ENCODE measurements around the gene EREG. TPM values are rescaled to one million over a fixed set of nuclear protein-coding genes. Genes with fewer than 3 reads are reported as not detected.

EREG gene
- total RNA-seq, 1 experiment from 2014 or later = 0.46 TPM

- peaks cover 12% of the 10 kb centered on the region for H3K4me1 ChIP-seq (replicated peaks; ENCODE audit: insufficient read depth)
- no peak overlapping the region for H3K4me2 ChIP-seq
Measured at GRCh38 chr4:74324262-74324661, 40.7 kb upstream of the EREG start.

GRCh38 chr4:74325886-74326285 lies 39.1 kb upstream of the EREG start:
- Histone ChIP-seq H4K20me1 (ENCODE audit: insufficient read depth) (no peaks in the 10 kb centered on the region), H3K9me2 (ENCODE audit: insufficient read depth) (no peaks in the 10 kb centered on the region; the same call in 1 of the 2 replicates), H2AFZ (no peak overlapping the region), H3K4me3 (no peak overlapping the region), H3K36me3 (ENCODE audit: low read depth) (no peaks in the 10 kb centered on the region), H3F3A (ENCODE audit: insufficient read depth, low read depth) (no peaks in the 10 kb centered on the region), H3K27me3 (ENCODE audit: insufficient read depth, low read depth) (no peaks in the 10 kb centered on the region), H3K9me3 (ENCODE audit: insufficient read depth, low read depth) (no peaks in the 10 kb centered on the region), H3K27ac (no peak overlapping the region), H3K4me2 (no peak overlapping the region), H3K79me2 (ENCODE audit: low read depth) (no peaks in the 10 kb centered on the region), H3K4me1 (replicated peaks; ENCODE audit: insufficient read depth) (peaks cover 4% of the 10 kb centered on the region)
- POLR2A ChIA-PET (ENCODE audit: unreplicated experiment) = no interaction called here
- no TSS peak for BruUV-seq (replicated peaks)
- TF ChIP-seq CTCF (conservative IDR thresholded peaks at IDR 0.05) (no peak), EZH2 (IDR thresholded peaks at IDR 0.05; ENCODE audit: low read depth) (no peak)
- CTCF ChIA-PET = no interaction called here
- intact Hi-C loops (cut with micrococcal nuclease; ENCODE audit: unreplicated experiment) = no loop called here
- DNase-seq = no peak

More at GRCh38 chr4:74324262-74324661, 40.7 kb upstream of the EREG start:
- no peaks in the 10 kb centered on the region; the same call in 1 of the 2 replicates for H3K9me2 ChIP-seq (ENCODE audit: insufficient read depth)
- CTCF ChIA-PET = interaction anchor here (0.6 kb wide), 1 partner anchor 227 kb away, joined by 6 read pairs; no protein-coding TSS in a partner anchor
- BruUV-seq (replicated peaks) = no TSS peak
- H3K36me3 ChIP-seq (ENCODE audit: low read depth) = no peaks in the 10 kb centered on the region
- intact Hi-C loops (cut with micrococcal nuclease; ENCODE audit: unreplicated experiment) = loop anchor here (5.0 kb wide), 2 partner anchors 123 to 548 kb away; partner anchors contain the start of gene AREG
- H3K79me2 ChIP-seq (ENCODE audit: low read depth) = no peaks in the 10 kb centered on the region
- H3K9me3 ChIP-seq (ENCODE audit: insufficient read depth, low read depth) = no peaks in the 10 kb centered on the region
- no peak for TF ChIP-seq CTCF (conservative IDR thresholded peaks at IDR 0.05)
- no peak for TF ChIP-seq EZH2 (IDR thresholded peaks at IDR 0.05; ENCODE audit: low read depth)
- no peak overlapping the region for H3K27ac ChIP-seq
- no peak overlapping the region for H3K4me3 ChIP-seq
- H4K20me1 ChIP-seq (ENCODE audit: insufficient read depth) = no peaks in the 10 kb centered on the region
- no peak overlapping the region for H2AFZ ChIP-seq
- H3F3A ChIP-seq (ENCODE audit: insufficient read depth, low read depth) = no peaks in the 10 kb centered on the region
- POLR2A ChIA-PET (ENCODE audit: unreplicated experiment) = no interaction called here
- no peaks in the 10 kb centered on the region for H3K27me3 ChIP-seq (ENCODE audit: insufficient read depth, low read depth)
- no peak for DNase-seq

- BruUV-seq (replicated peaks) = no TSS peak
- no peak for DNase-seq
Measured at GRCh38 chr4:74327762-74328161, 37.2 kb upstream of the EREG start.

More at GRCh38 chr4:74327762-74328161, 37.2 kb upstream of the EREG start:
- Histone ChIP-seq H3K27ac (no peak overlapping the region), H3K4me1 (replicated peaks; ENCODE audit: insufficient read depth) (no peaks in the 10 kb centered on the region), H3K9me2 (ENCODE audit: insufficient read depth) (no peaks in the 10 kb centered on the region; the same call in 1 of the 2 replicates), H3K4me2 (no peak overlapping the region), H3K9me3 (ENCODE audit: insufficient read depth, low read depth) (no peaks in the 10 kb centered on the region), H3K27me3 (ENCODE audit: insufficient read depth, low read depth) (no peaks in the 10 kb centered on the region), H3K36me3 (ENCODE audit: low read depth) (no peaks in the 10 kb centered on the region), H3K4me3 (no peak overlapping the region), H4K20me1 (ENCODE audit: insufficient read depth) (no peaks in the 10 kb centered on the region), H3K79me2 (ENCODE audit: low read depth) (no peaks in the 10 kb centered on the region), H3F3A (ENCODE audit: insufficient read depth, low read depth) (no peaks in the 10 kb centered on the region), H2AFZ (no peak overlapping the region)
- intact Hi-C loops (cut with micrococcal nuclease; ENCODE audit: unreplicated experiment) = no loop called here
- ChIA-PET POLR2A (ENCODE audit: unreplicated experiment) (no interaction called here), CTCF (no interaction called here)
- TF ChIP-seq EZH2 (IDR thresholded peaks at IDR 0.05; ENCODE audit: low read depth) (no peak), CTCF (conservative IDR thresholded peaks at IDR 0.05) (no peak)

Measured in PC-9 (cell line).